Mesenchymal stem cell (in vitro differentiated cells and primary cell): ENCODE data around the gene NRG4.
A peak's percentile ranks its signal among the peaks of the same experiment; 100 is the strongest.
"Not testable (repeated sequence)": the region's sequence is repeated elsewhere in the genome, so short reads cannot be mapped to it uniquely, and the experiment has no call there.

ENCODE experiments used
- DNase-seq: peaks from one replicate; pipeline ENCODE4 v3.0.0-alpha.2; 2013
- H2AFZ ChIP-seq: one replicate; pipeline ENCODE4 v1.6.1; 2013; ENCODE audit warnings: low read depth, mild to moderate bottlenecking, control low read depth, inconsistent platforms, low read length, moderate library complexity
- H2AK5ac ChIP-seq: 2 replicates; pipeline ENCODE4 v1.6.1; 2013; ENCODE audit warnings: low read length, moderate library complexity, mild to moderate bottlenecking, inconsistent platforms; ENCODE audit not compliant: severe bottlenecking
- H2BK120ac ChIP-seq: one replicate; pipeline ENCODE4 v1.6.1; 2013; ENCODE audit warnings: low read depth, mild to moderate bottlenecking, inconsistent platforms, low read length, moderate library complexity
- H2BK12ac ChIP-seq, 2 experiments: one replicate each; pipeline ENCODE4 v1.6.1; 2013; ENCODE audit warnings: inconsistent platforms in 2 of 2, low read length in 2 of 2, mild to moderate bottlenecking in 2 of 2, moderate library complexity in 2 of 2, control low read depth in 1 of 2
- H2BK15ac ChIP-seq: one replicate; pipeline ENCODE4 v1.6.1; 2013; ENCODE audit warnings: mild to moderate bottlenecking, low read depth, inconsistent platforms; ENCODE audit not compliant: poor library complexity, severe bottlenecking
- H2BK5ac ChIP-seq: 2 replicates; pipeline ENCODE4 v1.6.1; 2013; ENCODE audit warnings: low read depth, mild to moderate bottlenecking, low read length, control low read depth, inconsistent platforms; ENCODE audit not compliant: poor library complexity, severe bottlenecking
- H3K14ac ChIP-seq, 2 experiments: one replicate each; pipeline ENCODE4 v1.6.1; 2013; ENCODE audit warnings: inconsistent platforms in 2 of 2, low read length in 2 of 2, control low read depth in 1 of 2, mild to moderate bottlenecking in 1 of 2, moderate library complexity in 1 of 2
- H3K18ac ChIP-seq, 2 experiments: one replicate each; pipeline ENCODE4 v1.6.1; 2013; ENCODE audit warnings: inconsistent platforms in 2 of 2, low read length in 2 of 2, control low read depth in 1 of 2, low read depth in 1 of 2, mild to moderate bottlenecking in 1 of 2
- H3K23ac ChIP-seq, 2 experiments: one replicate each; pipeline ENCODE4 v1.6.1; 2013; ENCODE audit warnings: inconsistent platforms in 2 of 2, low read length in 2 of 2, mild to moderate bottlenecking in 2 of 2, moderate library complexity in 2 of 2, control low read depth in 1 of 2
- H3K27ac ChIP-seq: 2 replicates; pipeline ENCODE4 v1.5.1; 2013; ENCODE audit warnings: mild to moderate bottlenecking, moderate library complexity, low read length, control low read depth, inconsistent platforms; ENCODE audit not compliant: poor library complexity, severe bottlenecking
- H3K27me3 ChIP-seq, 2 experiments: 2 replicates each; pipeline versions ENCODE4 v1.6.1 to v1.7.0; 2013; ENCODE audit warnings: low read length in 2 of 2, mild to moderate bottlenecking in 2 of 2, moderate library complexity in 2 of 2, control low read depth in 1 of 2, inconsistent platforms in 1 of 2; ENCODE audit not compliant: control insufficient read depth in 1 of 2, insufficient read depth in 1 of 2
- H3K36me3 ChIP-seq, 2 experiments: 2 replicates each; pipeline versions ENCODE4 v1.6.1 to v1.7.0; 2013; ENCODE audit warnings: low read length in 2 of 2, control low read depth in 1 of 2, inconsistent platforms in 1 of 2, low read depth in 1 of 2, mild to moderate bottlenecking in 1 of 2; ENCODE audit not compliant: insufficient read depth in 2 of 2, control insufficient read depth in 1 of 2
- H3K4ac ChIP-seq, 2 experiments: one replicate each; pipeline ENCODE4 v1.6.1; 2013; ENCODE audit warnings: inconsistent platforms in 2 of 2, low read length in 2 of 2, mild to moderate bottlenecking in 2 of 2, moderate library complexity in 2 of 2, control low read depth in 1 of 2, low read depth in 1 of 2
- H3K4me1 ChIP-seq: 2 replicates; pipeline ENCODE4 v1.6.1; 2013; ENCODE audit warnings: low read depth, low read length, control low read depth; ENCODE audit not compliant: control insufficient read depth, insufficient read depth
- H3K4me2 ChIP-seq: 2 replicates; pipeline ENCODE4 v1.6.1; 2013; ENCODE audit warnings: low read length, mild to moderate bottlenecking, inconsistent platforms; ENCODE audit not compliant: poor library complexity, severe bottlenecking
- H3K4me3 ChIP-seq, 2 experiments: 2 replicates each; pipeline versions ENCODE4 v1.5.1 to v1.7.0; 2013; ENCODE audit warnings: low read length in 2 of 2, mild to moderate bottlenecking in 2 of 2, control low read depth in 1 of 2, low read depth in 1 of 2; ENCODE audit not compliant: insufficient read depth in 1 of 2
- H3K79me1 ChIP-seq: replicated peaks from 2 replicates; pipeline ENCODE4 v1.6.1; 2013; ENCODE audit warnings: mild to moderate bottlenecking, control low read depth, low read length, inconsistent platforms; ENCODE audit not compliant: poor library complexity, severe bottlenecking
- H3K9ac ChIP-seq: 2 replicates; pipeline ENCODE4 v1.7.0; 2013; ENCODE audit warnings: mild to moderate bottlenecking, low read length, moderate library complexity
- H3K9me3 ChIP-seq: 2 replicates; pipeline ENCODE4 v1.7.0; 2013; ENCODE audit warnings: mild to moderate bottlenecking, low read length; ENCODE audit not compliant: control insufficient read depth
- H4K8ac ChIP-seq: one replicate; pipeline ENCODE4 v1.6.1; 2013; ENCODE audit warnings: inconsistent platforms, mild to moderate bottlenecking, low read length, moderate library complexity
- H4K91ac ChIP-seq: one replicate; pipeline ENCODE4 v1.6.1; 2013; ENCODE audit warnings: mild to moderate bottlenecking, low read length, inconsistent platforms
- WGBS: methylation state at CpG from one replicate; pipeline ENCODE4 v1.1.7; 2013; ENCODE audit warnings: mixed read lengths; 5-methylcytosine and 5-hydroxymethylcytosine counted together

The NRG4 gene

GRCh38 chr15:75985971-75986370 is 26.3 kb downstream of the NRG4 start:
- Histone ChIP-seq H3K4me3 (no peak overlapping the region), H3K27me3 (peaks cover 4% of the 10 kb centered on the region in 2 experiments), H2BK120ac (no peak overlapping the region), H3K79me1 (no peaks in the 10 kb centered on the region), H3K36me3 (no peaks in the 10 kb centered on the region), H2BK12ac (no peak overlapping the region), H3K14ac (no peak overlapping the region), H3K27ac (no peak overlapping the region), H4K91ac (no peak overlapping the region), H3K23ac (no peak overlapping the region), H2BK15ac (no peak overlapping the region), H3K9me3 (no peaks in the 10 kb centered on the region), H2AK5ac (no peak overlapping the region), H4K8ac (no peak overlapping the region), H3K18ac (no peak overlapping the region), H2BK5ac (no peak overlapping the region), H3K4me1 (no peaks in the 10 kb centered on the region), H3K4ac (no peak overlapping the region), H3K4me2 (no peak overlapping the region), H3K9ac (no peak overlapping the region), H2AFZ (no peak overlapping the region)
- WGBS = 83% methylated on average over 1 of the region's 1 CpG
- peak; percentile 6 for DNase-seq

DNA sequence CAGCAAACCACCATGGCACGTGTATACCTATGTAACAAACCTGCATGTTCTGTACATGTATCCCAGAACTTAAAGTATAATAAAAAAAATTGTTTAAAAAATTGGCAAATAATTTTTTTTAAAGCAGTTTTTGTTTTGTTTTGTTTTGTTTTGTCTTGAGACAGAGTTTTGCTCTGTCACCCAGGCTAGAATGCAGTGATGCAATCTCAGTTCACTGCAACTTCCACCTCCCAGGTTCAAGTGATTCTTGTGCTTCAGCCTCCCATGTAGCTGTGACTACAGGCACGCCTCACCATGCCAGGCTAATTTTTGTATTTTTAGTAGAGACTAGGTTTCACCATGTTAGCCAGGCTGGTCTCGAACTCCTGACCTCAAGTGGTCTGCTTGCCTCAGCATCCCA is 27.5 kb downstream of the NRG4 start:
- H2BK12ac ChIP-seq, H3K79me1 ChIP-seq, H3K23ac ChIP-seq, H3K18ac ChIP-seq, H3K4me1 ChIP-seq, H3K9me3 ChIP-seq, H3K27me3 ChIP-seq, H2AFZ ChIP-seq, H3K9ac ChIP-seq, H3K4me3 ChIP-seq, H3K4me2 ChIP-seq, H3K14ac ChIP-seq, H2BK5ac ChIP-seq, H3K4ac ChIP-seq, H2BK15ac ChIP-seq, DNase-seq, H4K91ac ChIP-seq, H2BK120ac ChIP-seq, H2AK5ac ChIP-seq, H4K8ac ChIP-seq, H3K27ac ChIP-seq, H3K36me3 ChIP-seq: not testable (repeated sequence)
- WGBS = 86% methylated on average over 2 of the region's 3 CpGs

- Histone ChIP-seq H3K27ac (no peak overlapping the region), H3K4me3 (no peak overlapping the region), H3K4me1 (no peaks in the 10 kb centered on the region), H3K79me1 (no peaks in the 10 kb centered on the region), H3K23ac (no peak overlapping the region), H2BK15ac (no peak overlapping the region), H3K18ac (no peak overlapping the region), H2BK12ac (no peak overlapping the region), H3K36me3 (no peaks in the 10 kb centered on the region), H3K9me3 (no peaks in the 10 kb centered on the region), H2BK5ac (no peak overlapping the region), H3K4ac (no peak overlapping the region), H3K4me2 (no peak overlapping the region), H4K91ac (no peak overlapping the region), H4K8ac (no peak overlapping the region), H3K9ac (no peak overlapping the region), H2BK120ac (no peak overlapping the region), H3K27me3 (peaks cover 0 to 5% of the 10 kb centered on the region in 2 experiments), H2AFZ (no peak overlapping the region), H3K14ac (no peak overlapping the region), H2AK5ac (no peak overlapping the region)
- DNase-seq = no peak
- WGBS = 90% methylated on average over 2 of the region's 2 CpGs
Measured at GRCh38 chr15:75982468-75982867, 29.8 kb downstream of the NRG4 start.

GRCh38 chr15:75981149-75981815 is 30.9 kb downstream of the NRG4 start:
- no peak overlapping the region for H3K14ac ChIP-seq
- no peaks in the 10 kb centered on the region for H3K4me1 ChIP-seq
- H3K36me3 ChIP-seq = no peaks in the 10 kb centered on the region
- H2BK5ac ChIP-seq = no peak overlapping the region
- H3K4me2 ChIP-seq = no peak overlapping the region
- H3K9ac ChIP-seq = no peak overlapping the region
- no peak overlapping the region for H4K8ac ChIP-seq
- H3K18ac ChIP-seq = no peak overlapping the region
- H2AK5ac ChIP-seq = no peak overlapping the region
- 100% methylated on average over 1 of the region's 2 CpGs for WGBS
- no peak overlapping the region for H3K4ac ChIP-seq
- no peak overlapping the region for H2BK120ac ChIP-seq
- DNase-seq = no peak
- H4K91ac ChIP-seq = no peak overlapping the region
- no peak overlapping the region for H3K4me3 ChIP-seq
- H3K27ac ChIP-seq = no peak overlapping the region
- no peaks in the 10 kb centered on the region for H3K9me3 ChIP-seq
- H2AFZ ChIP-seq = no peak overlapping the region
- no peak overlapping the region for H2BK15ac ChIP-seq
- H3K27me3 ChIP-seq = peaks cover 0 to 8% of the 10 kb centered on the region in 2 experiments
- H3K79me1 ChIP-seq = no peaks in the 10 kb centered on the region
- H2BK12ac ChIP-seq = no peak overlapping the region
- H3K23ac ChIP-seq = no peak overlapping the region
